ENCODE results near the gene PYCARD.
A peak's percentile ranks its signal among the peaks of the same experiment; 100 is the strongest.
"Not testable (repeated sequence)": the region's sequence is repeated elsewhere in the genome, so short reads cannot be mapped to it uniquely, and the experiment has no call there.

Gene PYCARD

GRCh38 chr16:31190818-31191444 lies 11.6 kb downstream of the PYCARD start:
- DNase-seq (ENCODE audit: low spot score) = no peak

- no peak for DNase-seq (ENCODE audit: low spot score)
Observed at GRCh38 chr16:31190061-31190460, 12.5 kb downstream of the PYCARD start.

- no peak for DNase-seq (ENCODE audit: low spot score)
Observed at GRCh38 chr16:31189412-31189778, 13.2 kb downstream of the PYCARD start.

GRCh38 chr16:31188450-31189411 lies 13.8 kb downstream of the PYCARD start:
- no peak for DNase-seq (ENCODE audit: low spot score)

- no peak for DNase-seq (ENCODE audit: low spot score)
Observed at GRCh38 chr16:31187808-31188189, 14.8 kb downstream of the PYCARD start.

- no peak for DNase-seq (ENCODE audit: low spot score)
Observed at GRCh38 chr16:31186930-31187807, 15.4 kb downstream of the PYCARD start.

GRCh38 chr16:31186176-31186575 lies 16.4 kb downstream of the PYCARD start:
- DNase-seq (ENCODE audit: low spot score) = no peak

GRCh38 chr16:31185339-31185738 lies 17.2 kb downstream of the PYCARD start:
- no peak for DNase-seq (ENCODE audit: low spot score)

GRCh38 chr16:31184888-31185287 lies 17.7 kb downstream of the PYCARD start:
- DNase-seq (ENCODE audit: low spot score) = no peak

GRCh38 chr16:31183432-31184428 lies 18.8 kb downstream of the PYCARD start:
- no peak for DNase-seq (ENCODE audit: low spot score)

- DNase-seq (ENCODE audit: low spot score) = no peak
Observed at GRCh38 chr16:31182391-31182790, 20.2 kb downstream of the PYCARD start.

GRCh38 chr16:31181102-31181830 lies 21.3 kb downstream of the PYCARD start:
- no peak for DNase-seq (ENCODE audit: low spot score)

- DNase-seq (ENCODE audit: low spot score) = peak; percentile 89
Observed at GRCh38 chr16:31179747-31180459, 22.7 kb downstream of the PYCARD start, which contains the start of gene FUS. TSS of gene FUS (plus strand) at chr16:31180139. CDS start at chr16:31180215, 76 bp downstream.

GRCh38 chr16:31179219-31179746 lies 23.3 kb downstream of the PYCARD start:
- no peak for DNase-seq (ENCODE audit: low spot score)

GRCh38 chr16:31177136-31177535 lies 25.4 kb downstream of the PYCARD start:
- peak; percentile 67 for DNase-seq (ENCODE audit: low spot score)

GRCh38 chr16:31170048-31170447 lies 32.5 kb downstream of the PYCARD start:
- DNase-seq (ENCODE audit: low spot score) = not testable (repeated sequence)

- no peak for DNase-seq (ENCODE audit: low spot score)
Observed at GRCh38 chr16:31168848-31169247, 33.7 kb downstream of the PYCARD start.

GRCh38 chr16:31167315-31167714 lies 35.2 kb downstream of the PYCARD start:
- no peak for DNase-seq (ENCODE audit: low spot score)

- no peak for DNase-seq (ENCODE audit: low spot score)
Observed at GRCh38 chr16:31157136-31157535, 45.4 kb downstream of the PYCARD start.
